Measurements from ENCODE around the gene ATN1. TPM values are rescaled to one million over a fixed set of nuclear protein-coding genes. Genes with fewer than 3 reads are reported as not detected.

The ATN1 gene
- total and polyA plus RNA-seq, 11 donors, result 38.4 to 82.9 (median 65.6) TPM

GRCh38 chr12:6963791-6964413 lies 36.1 kb downstream of the ATN1 start:
- H3K4me1 ChIP-seq, result peaks cover 2 to 57% (median 42%) of the 10 kb centered on the region in 12 donors
- TF ChIP-seq, protein P1, sequence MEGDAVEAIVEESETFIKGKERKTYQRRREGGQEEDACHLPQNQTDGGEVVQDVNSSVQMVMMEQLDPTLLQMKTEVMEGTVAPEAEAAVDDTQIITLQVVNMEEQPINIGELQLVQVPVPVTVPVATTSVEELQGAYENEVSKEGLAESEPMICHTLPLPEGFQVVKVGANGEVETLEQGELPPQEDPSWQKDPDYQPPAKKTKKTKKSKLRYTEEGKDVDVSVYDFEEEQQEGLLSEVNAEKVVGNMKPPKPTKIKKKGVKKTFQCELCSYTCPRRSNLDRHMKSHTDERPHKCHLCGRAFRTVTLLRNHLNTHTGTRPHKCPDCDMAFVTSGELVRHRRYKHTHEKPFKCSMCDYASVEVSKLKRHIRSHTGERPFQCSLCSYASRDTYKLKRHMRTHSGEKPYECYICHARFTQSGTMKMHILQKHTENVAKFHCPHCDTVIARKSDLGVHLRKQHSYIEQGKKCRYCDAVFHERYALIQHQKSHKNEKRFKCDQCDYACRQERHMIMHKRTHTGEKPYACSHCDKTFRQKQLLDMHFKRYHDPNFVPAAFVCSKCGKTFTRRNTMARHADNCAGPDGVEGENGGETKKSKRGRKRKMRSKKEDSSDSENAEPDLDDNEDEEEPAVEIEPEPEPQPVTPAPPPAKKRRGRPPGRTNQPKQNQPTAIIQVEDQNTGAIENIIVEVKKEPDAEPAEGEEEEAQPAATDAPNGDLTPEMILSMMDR (IDR thresholded peaks at IDR 0.05), result no peak
- TF ChIP-seq POLR2A (IDR thresholded peaks at IDR 0.05), result no peak

GRCh38 chr12:6964605-6965025 lies 36.9 kb downstream of the ATN1 start:
- H3K4me1 ChIP-seq, result peaks cover 6 to 57% (median 45%) of the 10 kb centered on the region in 12 donors
- peak overlapping the region; percentile 18 to 81 (median 66) for H3K27ac ChIP-seq
- intact Hi-C loops (cut with DNase I), result loop anchor here in 9 of 10 donors (1.0 to 10.0 kb wide), 13 partner anchors 20 to 148 kb away; partner anchors contain the start of genes C12orf57 (in 8 of the 9), SPSB2 (in 3 of the 9), C1R (in 2 of the 9) and LPCAT3 (in 1 of the 9)
- peaks cover 0 to 57% (median 40%) of the 10 kb centered on the region in 9 donors for H3K36me3 ChIP-seq
- no peaks in the 10 kb centered on the region for H3K9me3 ChIP-seq
- H3K27me3 ChIP-seq, result no peaks in the 10 kb centered on the region
- TF ChIP-seq, protein P1 (IDR thresholded peaks at IDR 0.05), result no peak
- TF ChIP-seq POLR2A (IDR thresholded peaks at IDR 0.05), result no peak
- ATAC-seq, result no peak
- H3K4me3 ChIP-seq, result no peak overlapping the region
- peak in 1 of 5 donors; percentile 20 for DNase-seq
- 64 to 76% (median 69%) methylated on average over 8 of the region's 8 CpGs for WGBS, 4 donors

More at GRCh38 chr12:6963791-6964413, 36.1 kb downstream of the ATN1 start:
- Histone ChIP-seq H3K36me3 (peaks cover 0 to 56% (median 38%) of the 10 kb centered on the region in 9 donors), H3K27me3 (no peaks in the 10 kb centered on the region), H3K27ac (peak overlapping the region in 4 of 12 donors; percentile 58 to 81 (median 70)), H3K4me3 (no peak overlapping the region), H3K9me3 (no peaks in the 10 kb centered on the region)
- peak in 2 of 5 donors; percentile 20 to 39 for DNase-seq
- intact Hi-C loops (cut with DNase I), result loop anchor here in 8 of 10 donors (1.0 to 10.0 kb wide), 9 partner anchors 19 to 131 kb away; partner anchors contain the start of genes C12orf57 (in 4 of the 8), C1R (in 2 of the 8), SPSB2 (in 2 of the 8) and TPI1 (in 1 of the 8)
- ATAC-seq, result no peak
- 78 to 80% (median 78%) methylated on average over 13 to 17 of the region's 17 CpGs for WGBS, 4 donors

DNA sequence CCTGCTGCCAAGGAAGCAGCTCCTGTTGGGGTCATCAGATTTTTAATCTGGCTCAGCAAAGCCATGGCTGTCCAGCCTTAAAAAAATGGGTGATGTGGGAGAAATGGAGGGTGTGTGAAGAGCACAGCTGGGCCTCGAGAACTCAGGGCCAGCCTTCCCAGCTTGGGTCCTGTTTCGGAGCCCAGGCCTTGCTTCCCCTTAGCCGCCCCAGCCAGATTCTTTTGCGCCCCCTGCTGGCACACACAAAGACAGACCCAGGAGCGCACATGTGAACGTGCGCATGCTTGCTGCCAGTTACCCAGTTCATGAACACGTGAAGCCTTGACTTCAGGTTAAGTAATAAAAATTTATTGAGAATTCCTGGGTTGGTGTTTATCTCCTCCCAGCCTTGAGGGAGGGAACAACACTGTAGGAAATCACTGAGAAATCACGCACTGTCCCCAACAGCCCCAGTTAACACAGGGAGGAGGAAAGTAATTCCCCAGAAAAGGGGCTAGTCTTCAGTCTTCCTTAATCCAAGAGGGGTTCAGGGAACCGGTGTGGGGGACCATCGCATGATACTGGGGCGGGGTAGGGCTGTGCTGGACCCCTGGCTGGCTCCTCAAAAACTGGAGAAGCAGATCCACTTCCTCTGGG lies 37.4 kb downstream of the ATN1 start:
- Histone ChIP-seq H3K27ac (peak overlapping the region; percentile 18 to 81 (median 66)), H3K9me3 (no peaks in the 10 kb centered on the region), H3K27me3 (no peaks in the 10 kb centered on the region), H3K4me1 (peaks cover 6 to 56% (median 43%) of the 10 kb centered on the region in 12 donors), H3K4me3 (no peak overlapping the region), H3K36me3 (peaks cover 0 to 52% (median 40%) of the 10 kb centered on the region in 9 donors)
- DNase-seq, result peak; percentile 89 to 92 (median 90)
- peak; percentile 68 to 79 (median 72) for ATAC-seq
- WGBS, 4 donors, result 22 to 26% (median 23%) methylated on average over 10 to 12 of the region's 12 CpGs
- intact Hi-C loops (cut with DNase I), result loop anchor here in 9 of 10 donors (1.0 to 10.0 kb wide), 10 partner anchors 20 to 147 kb away; partner anchors contain the start of genes C12orf57 (in 8 of the 9), SPSB2 (in 3 of the 9), C1R (in 1 of the 9) and LPCAT3 (in 1 of the 9)
- TF ChIP-seq POLR2A (IDR thresholded peaks at IDR 0.05), result no peak
- TF ChIP-seq, protein P1 (IDR thresholded peaks at IDR 0.05), result peak; percentile 87 to 96 (median 92)

Data from heart left ventricle (tissue), 16 donors.